Natural killer cell (primary cell): ENCODE results near the gene TTC22. TPM values are rescaled to one million over a fixed set of nuclear protein-coding genes. Genes with fewer than 3 reads are reported as not detected.
A peak's percentile ranks its signal among the peaks of the same experiment; 100 is the strongest.

Experiments used
- ATAC-seq, 3 donors: fragments of 150-1000 bp in 2 of 3; fragments of 200-7000 bp in 1 of 3; cut with Tn5 transposase; 1 replicate in 1 of 3; 2 replicates in 2 of 3; pipeline ENCODE4 v1.10.0; 2021; ENCODE audit warnings: mild to moderate bottlenecking in 2 of 3, moderate library complexity in 2 of 3
- DNase-seq, 2 donors: peaks; one replicate each; pipeline versions ENCODE4 v3.0.0 to v3.0.0-alpha.2; 2013 to 2021; ENCODE audit warnings: mixed read lengths in 1 of 2
- H3K27ac ChIP-seq: one replicate; pipeline ENCODE4 v1.5.1; 2013; ENCODE audit warnings: mild to moderate bottlenecking, low read length
- H3K27me3 ChIP-seq: one replicate; pipeline ENCODE4 v1.6.1; 2013; ENCODE audit warnings: low read length; ENCODE audit not compliant: control insufficient read depth, insufficient read depth
- H3K36me3 ChIP-seq: one replicate; pipeline ENCODE4 v1.6.1; 2013; ENCODE audit warnings: low read length; ENCODE audit not compliant: control insufficient read depth, insufficient read depth
- H3K4me1 ChIP-seq: one replicate; pipeline ENCODE4 v1.6.1; 2013; ENCODE audit warnings: low read length; ENCODE audit not compliant: control insufficient read depth, insufficient read depth
- H3K4me3 ChIP-seq: one replicate; pipeline ENCODE4 v1.5.1; 2013; ENCODE audit warnings: low read length
- H3K9me3 ChIP-seq: one replicate; pipeline ENCODE4 v1.6.1; 2013; ENCODE audit warnings: low read length; ENCODE audit not compliant: control insufficient read depth, insufficient read depth
- H3K27ac Mint-ChIP-seq, 2 donors: one replicate each; pipeline ENCODE4 v1.8.0; 2022; ENCODE audit warnings: mild to moderate bottlenecking in 2 of 2, mixed read lengths in 2 of 2, moderate library complexity in 1 of 2
- H3K27me3 Mint-ChIP-seq, 2 donors: one replicate each; pipeline ENCODE4 v1.8.0; 2022; ENCODE audit warnings: low read depth in 2 of 2, mixed read lengths in 2 of 2
- H3K36me3 Mint-ChIP-seq: one replicate; pipeline ENCODE4 v1.8.0; 2022; ENCODE audit warnings: mixed read lengths
- H3K4me1 Mint-ChIP-seq, 2 donors: one replicate each; pipeline ENCODE4 v1.8.0; 2022; ENCODE audit warnings: mixed read lengths in 2 of 2
- H3K4me3 Mint-ChIP-seq: one replicate; pipeline ENCODE4 v1.8.0; 2022; ENCODE audit warnings: mild to moderate bottlenecking, moderate library complexity, mixed read lengths
- H3K9me3 Mint-ChIP-seq, 2 donors: one replicate each; pipeline ENCODE4 v1.8.0; 2022; ENCODE audit warnings: mixed read lengths in 2 of 2
- WGBS: methylation state at CpG from one replicate; pipeline ENCODE4 v1.1.7; 2013; ENCODE audit warnings: missing lambda C conversion rate; ENCODE audit not compliant: insufficient coverage; 5-methylcytosine and 5-hydroxymethylcytosine counted together
- intact Hi-C: fragments of 100-400 bp; cut with micrococcal nuclease; formaldehyde crosslinking; loops from one replicate; pipeline ENCODE4 v1.14.2; 2022
- total RNA-seq, 4 donors: library from RNA; stranded (reverse); fragments of 120-200 nt in 1 of 4; gene quantifications; one replicate each; pipeline versions ENCODE4 v1.2.3 to v1.2.4, GENCODE V29; 2013 to 2022
- TF ChIP-seq, protein P1 (sequence below): fragments of 200-600 bp; IDR thresholded peaks from one replicate; pipeline ENCODE4 v1.8.0; 2022; ENCODE audit warnings: antibody characterized with exemption

The TTC22 gene
- total RNA-seq, 3 donors from 2014 or later (not counting 1 experiment from before 2014, with no cell fraction given): 17.8 to 30.8 (median 26.5) TPM

- H3K4me3 ChIP-seq: no peak overlapping the region
- peaks cover 83% of the 10 kb centered on the region for H3K4me1 ChIP-seq
- Mint-ChIP-seq H3K4me1 (peaks cover 62 to 71% of the 10 kb centered on the region in 2 donors), H3K9me3 (no peaks in the 10 kb centered on the region), H3K27me3 (no peaks in the 10 kb centered on the region), H3K36me3 (no peaks in the 10 kb centered on the region), H3K27ac (peak overlapping the region; percentile 94 to 95), H3K4me3 (peak overlapping the region; percentile 40)
- no peaks in the 10 kb centered on the region for H3K27me3 ChIP-seq
- DNase-seq: no peak
- no peaks in the 10 kb centered on the region for H3K9me3 ChIP-seq
- intact Hi-C loops: loop anchor here (1.0 to 5.0 kb wide), 6 partner anchors 41 to 402 kb away; partner anchors contain the start of gene SSBP3
- ATAC-seq: no peak
- TF ChIP-seq, protein P1, sequence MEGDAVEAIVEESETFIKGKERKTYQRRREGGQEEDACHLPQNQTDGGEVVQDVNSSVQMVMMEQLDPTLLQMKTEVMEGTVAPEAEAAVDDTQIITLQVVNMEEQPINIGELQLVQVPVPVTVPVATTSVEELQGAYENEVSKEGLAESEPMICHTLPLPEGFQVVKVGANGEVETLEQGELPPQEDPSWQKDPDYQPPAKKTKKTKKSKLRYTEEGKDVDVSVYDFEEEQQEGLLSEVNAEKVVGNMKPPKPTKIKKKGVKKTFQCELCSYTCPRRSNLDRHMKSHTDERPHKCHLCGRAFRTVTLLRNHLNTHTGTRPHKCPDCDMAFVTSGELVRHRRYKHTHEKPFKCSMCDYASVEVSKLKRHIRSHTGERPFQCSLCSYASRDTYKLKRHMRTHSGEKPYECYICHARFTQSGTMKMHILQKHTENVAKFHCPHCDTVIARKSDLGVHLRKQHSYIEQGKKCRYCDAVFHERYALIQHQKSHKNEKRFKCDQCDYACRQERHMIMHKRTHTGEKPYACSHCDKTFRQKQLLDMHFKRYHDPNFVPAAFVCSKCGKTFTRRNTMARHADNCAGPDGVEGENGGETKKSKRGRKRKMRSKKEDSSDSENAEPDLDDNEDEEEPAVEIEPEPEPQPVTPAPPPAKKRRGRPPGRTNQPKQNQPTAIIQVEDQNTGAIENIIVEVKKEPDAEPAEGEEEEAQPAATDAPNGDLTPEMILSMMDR: no peak
- H3K27ac ChIP-seq: peak overlapping the region; percentile 88
- WGBS: 58% methylated on average over 3 of the region's 3 CpGs
- peaks cover 4% of the 10 kb centered on the region for H3K36me3 ChIP-seq
These were observed 8.5 kb upstream of the TTC22 start for GRCh38 chr1:54809496-54810074.

DNA sequence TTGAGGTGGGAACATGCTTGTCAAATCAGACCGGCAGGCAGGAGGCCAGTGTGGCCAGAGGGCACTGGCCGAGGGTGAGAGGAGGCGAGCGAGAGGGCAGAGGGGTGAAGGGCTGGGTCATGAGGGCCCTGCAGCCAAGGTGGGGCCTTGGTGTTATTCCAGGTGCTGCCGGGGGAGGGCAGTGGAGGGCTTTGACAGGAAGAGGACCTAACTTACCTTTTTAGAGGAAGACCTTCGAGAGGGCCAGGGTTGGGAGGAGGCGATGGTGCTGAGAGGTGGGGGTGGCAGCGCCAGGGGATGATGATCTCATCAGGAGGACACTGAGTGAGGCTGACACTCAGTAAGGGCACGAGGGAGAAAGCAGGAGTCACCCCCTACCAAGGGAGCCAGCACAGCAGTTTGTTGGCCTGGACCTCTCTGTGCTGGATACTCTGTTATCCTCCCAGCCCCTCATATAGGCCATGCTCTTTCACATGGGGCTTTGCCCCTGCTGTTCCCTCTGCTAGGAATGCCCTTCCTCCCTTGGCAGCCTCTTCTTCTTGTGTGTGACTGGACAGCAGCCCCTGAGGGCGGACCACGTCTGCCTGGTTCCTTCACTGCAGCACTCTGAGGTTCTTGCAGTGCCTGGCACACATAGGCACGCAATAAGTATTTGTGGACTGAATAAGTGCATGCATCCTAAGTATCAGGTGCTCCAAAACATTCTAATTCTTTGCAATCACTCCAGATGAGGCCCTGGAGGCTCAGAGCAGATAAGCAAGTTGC is 7.5 kb upstream of the TTC22 start:
- peak overlapping the region; percentile 42 for H3K4me3 ChIP-seq
- H3K9me3 Mint-ChIP-seq: no peaks in the 10 kb centered on the region
- peaks cover 4% of the 10 kb centered on the region for H3K36me3 ChIP-seq
- no peaks in the 10 kb centered on the region for H3K9me3 ChIP-seq
- WGBS: 71% methylated on average over 12 of the region's 12 CpGs
- peak overlapping the region; percentile 83 for H3K4me3 Mint-ChIP-seq
- TF ChIP-seq, protein P1: peak; percentile 27
- H3K27ac ChIP-seq: peak overlapping the region; percentile 88
- ATAC-seq (peak in 1 of 3 donors; percentile 8), DNase-seq (no peak)
- H3K4me1 ChIP-seq: peaks cover 90% of the 10 kb centered on the region
- H3K27me3 ChIP-seq: no peaks in the 10 kb centered on the region
- intact Hi-C loops: loop anchor here (5.0 kb wide), 2 partner anchors 321 to 401 kb away; partner anchors contain the start of gene SSBP3
- no peaks in the 10 kb centered on the region for H3K27me3 Mint-ChIP-seq
- H3K4me1 Mint-ChIP-seq: peaks cover 72 to 80% of the 10 kb centered on the region in 2 donors
- no peaks in the 10 kb centered on the region for H3K36me3 Mint-ChIP-seq
- H3K27ac Mint-ChIP-seq: peak overlapping the region; percentile 94 to 95

GRCh38 chr1:54807756-54808155 is 6.6 kb upstream of the TTC22 start:
- intact Hi-C loops: loop anchor here (1.0 to 5.0 kb wide), 4 partner anchors 41 to 754 kb away; partner anchors contain the start of genes SSBP3, TCEANC2 and TMEM59
- Histone ChIP-seq H3K36me3 (peaks cover 4% of the 10 kb centered on the region), H3K4me3 (peak overlapping the region; percentile 42), H3K4me1 (peaks cover 82% of the 10 kb centered on the region), H3K9me3 (no peaks in the 10 kb centered on the region), H3K27me3 (no peaks in the 10 kb centered on the region), H3K27ac (peak overlapping the region; percentile 88)
- Mint-ChIP-seq H3K36me3 (no peaks in the 10 kb centered on the region), H3K4me1 (peaks cover 71 to 81% of the 10 kb centered on the region in 2 donors), H3K9me3 (no peaks in the 10 kb centered on the region), H3K27ac (peak overlapping the region; percentile 94 to 95), H3K27me3 (no peaks in the 10 kb centered on the region), H3K4me3 (peak overlapping the region; percentile 83)
- 45% methylated on average over 7 of the region's 7 CpGs for WGBS
- ATAC-seq: peak in 1 of 3 donors; percentile 5
- TF ChIP-seq, protein P1: no peak
- DNase-seq: no peak
